CD4-positive, alpha-beta T cell (primary cell): Measurements from ENCODE around the gene WNT1. TPM values are rescaled to one million over a fixed set of nuclear protein-coding genes. Genes with fewer than 3 reads are reported as not detected.

Experiments used
- ATAC-seq: fragments of 200-7000 bp; cut with Tn5 transposase; one replicate; pipeline ENCODE4 v1.10.0; 2022; ENCODE audit warnings: mild to moderate bottlenecking; ENCODE audit not compliant: poor library complexity
- CTCF ChIA-PET: fragments of 350-600 bp; sonication (Branson Sonifier 250); formaldehyde crosslinking; loops from one replicate; lab custom pipeline; 2021; ENCODE audit warnings: antibody characterized with exemption, inconsistent platforms; lab: Charles Lee
- POLR2A ChIA-PET: fragments of 350-600 bp; sonication (Branson Sonifier 250); formaldehyde crosslinking; loops from one replicate; lab custom pipeline; 2021; ENCODE audit warnings: antibody characterized with exemption, inconsistent platforms; lab: Charles Lee
- DNase-seq, 14 experiments: peaks; one replicate each; pipeline ENCODE4 v3.0.0-alpha.2; 2013 to 2020; ENCODE audit warnings: mixed read lengths in 2 of 14
- H3K27ac ChIP-seq, 2 donors: one replicate each; pipeline versions ENCODE4 v1.5.1 to v1.7.0; 2013; ENCODE audit warnings: low read length in 2 of 2, low read depth in 1 of 2, mild to moderate bottlenecking in 1 of 2
- H3K27me3 ChIP-seq, 2 experiments: 1 replicate in 1 of 2; 2 replicates in 1 of 2; pipeline versions ENCODE4 v1.6.1 to v1.7.0; 2013; ENCODE audit warnings: low read length in 2 of 2, control low read depth in 1 of 2, mild to moderate bottlenecking in 1 of 2, moderate library complexity in 1 of 2; ENCODE audit not compliant: insufficient read depth in 2 of 2, control insufficient read depth in 1 of 2
- H3K36me3 ChIP-seq: one replicate; pipeline ENCODE4 v1.6.1; 2013; ENCODE audit warnings: low read length, control low read depth; ENCODE audit not compliant: insufficient read depth
- H3K4me1 ChIP-seq: one replicate; pipeline ENCODE4 v1.6.1; 2013; ENCODE audit warnings: low read length, control low read depth; ENCODE audit not compliant: insufficient read depth
- H3K4me3 ChIP-seq: one replicate; pipeline ENCODE4 v1.5.1; 2013; ENCODE audit warnings: mild to moderate bottlenecking, low read length, moderate library complexity
- H3K9me3 ChIP-seq, 2 experiments: 1 replicate in 1 of 2; 2 replicates in 1 of 2; pipeline versions ENCODE4 v1.6.1 to v1.7.0; 2013; ENCODE audit warnings: low read length in 2 of 2, mild to moderate bottlenecking in 2 of 2, control low read depth in 1 of 2, moderate library complexity in 1 of 2; ENCODE audit not compliant: control insufficient read depth in 1 of 2, insufficient read depth in 1 of 2
- H3K27ac Mint-ChIP-seq: one replicate; pipeline ENCODE4 v1.8.0; 2020; ENCODE audit warnings: mixed read lengths
- H3K27me3 Mint-ChIP-seq: one replicate; pipeline ENCODE4 v1.8.0; 2021; ENCODE audit warnings: mixed read lengths
- H3K36me3 Mint-ChIP-seq: one replicate; pipeline ENCODE4 v1.8.0; 2021; ENCODE audit warnings: low read depth, mixed read lengths
- H3K4me1 Mint-ChIP-seq: one replicate; pipeline ENCODE4 v1.8.0; 2021; ENCODE audit warnings: low read depth, mixed read lengths
- H3K4me3 Mint-ChIP-seq: one replicate; pipeline ENCODE4 v1.8.0; 2020; ENCODE audit warnings: mild to moderate bottlenecking, mixed read lengths
- H3K9me3 Mint-ChIP-seq: one replicate; pipeline ENCODE4 v1.8.0; 2020; ENCODE audit warnings: mixed read lengths
- intact Hi-C, 2 experiments: fragments of 100-400 bp; cut with DNase I in 1 of 2; cut with micrococcal nuclease in 1 of 2; formaldehyde crosslinking; loops; one replicate each; pipeline versions ENCODE4 v1.15.1 to v1.9.0; 2023 to 2025; cut with DNase I, micrococcal nuclease
- total RNA-seq, 174 experiments: library from RNA in 2 of 174; stranded (reverse) in 2 of 174; gene quantifications; one replicate each; pipeline ENCODE4 v1.2.3 and lab custom pipeline; 2021 to 2026
- TF ChIP-seq, protein P1 (sequence below): fragments of 200-600 bp; IDR thresholded peaks from one replicate; pipeline ENCODE4 v1.8.0; 2022; ENCODE audit warnings: antibody characterized with exemption, mild to moderate bottlenecking

WNT1 gene
- total RNA-seq, 2 experiments from 2014 or later: 1.8 to 2.7 TPM

- no peak overlapping the region for H3K4me3 ChIP-seq
- TF ChIP-seq, protein P1, sequence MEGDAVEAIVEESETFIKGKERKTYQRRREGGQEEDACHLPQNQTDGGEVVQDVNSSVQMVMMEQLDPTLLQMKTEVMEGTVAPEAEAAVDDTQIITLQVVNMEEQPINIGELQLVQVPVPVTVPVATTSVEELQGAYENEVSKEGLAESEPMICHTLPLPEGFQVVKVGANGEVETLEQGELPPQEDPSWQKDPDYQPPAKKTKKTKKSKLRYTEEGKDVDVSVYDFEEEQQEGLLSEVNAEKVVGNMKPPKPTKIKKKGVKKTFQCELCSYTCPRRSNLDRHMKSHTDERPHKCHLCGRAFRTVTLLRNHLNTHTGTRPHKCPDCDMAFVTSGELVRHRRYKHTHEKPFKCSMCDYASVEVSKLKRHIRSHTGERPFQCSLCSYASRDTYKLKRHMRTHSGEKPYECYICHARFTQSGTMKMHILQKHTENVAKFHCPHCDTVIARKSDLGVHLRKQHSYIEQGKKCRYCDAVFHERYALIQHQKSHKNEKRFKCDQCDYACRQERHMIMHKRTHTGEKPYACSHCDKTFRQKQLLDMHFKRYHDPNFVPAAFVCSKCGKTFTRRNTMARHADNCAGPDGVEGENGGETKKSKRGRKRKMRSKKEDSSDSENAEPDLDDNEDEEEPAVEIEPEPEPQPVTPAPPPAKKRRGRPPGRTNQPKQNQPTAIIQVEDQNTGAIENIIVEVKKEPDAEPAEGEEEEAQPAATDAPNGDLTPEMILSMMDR: peak; percentile 69
- ATAC-seq (no peak), DNase-seq (peak in 6 of 14 experiments; percentile 32 to 63 (median 54))
- no peaks in the 10 kb centered on the region for H3K36me3 ChIP-seq
- Mint-ChIP-seq H3K36me3 (no peaks in the 10 kb centered on the region), H3K4me1 (peaks cover 40% of the 10 kb centered on the region), H3K9me3 (no peaks in the 10 kb centered on the region), H3K4me3 (no peak overlapping the region), H3K27me3 (peaks cover 81% of the 10 kb centered on the region), H3K27ac (no peak overlapping the region)
- intact Hi-C loops: no loop called here
- peaks cover 0 to 11% of the 10 kb centered on the region in 2 experiments for H3K9me3 ChIP-seq
- ChIA-PET POLR2A (no interaction called here), CTCF (interaction anchor here (0.7 to 6.6 kb wide), 4 partner anchors 14 to 65 kb away, joined by 3 to 62 read pairs (median 4); no protein-coding TSS in a partner anchor)
- H3K27ac ChIP-seq: no peak overlapping the region
- peaks cover 67% of the 10 kb centered on the region for H3K4me1 ChIP-seq
- peaks cover 55 to 66% of the 10 kb centered on the region in 2 experiments for H3K27me3 ChIP-seq
Observed at GRCh38 chr12:48973941-48974673, 4.0 kb upstream of the WNT1 start.

- TF ChIP-seq, protein P1: peak; percentile 79
- peak; percentile 67 to 93 (median 76) for DNase-seq
- H3K4me3 ChIP-seq: no peak overlapping the region
- Mint-ChIP-seq H3K9me3 (no peaks in the 10 kb centered on the region), H3K36me3 (no peaks in the 10 kb centered on the region), H3K4me1 (peaks cover 54% of the 10 kb centered on the region), H3K4me3 (peak overlapping the region; percentile 9), H3K27me3 (peaks cover 70% of the 10 kb centered on the region), H3K27ac (peak overlapping the region; percentile 16)
- peaks cover 64% of the 10 kb centered on the region for H3K4me1 ChIP-seq
- H3K27me3 ChIP-seq: peaks cover 33 to 45% of the 10 kb centered on the region in 2 experiments
- H3K36me3 ChIP-seq: no peaks in the 10 kb centered on the region
- peak; percentile 47 for ATAC-seq
- intact Hi-C loops: loop anchor here (1.0 to 5.0 kb wide), 4 partner anchors 40 to 124 kb away; partner anchors contain the start of gene FKBP11 (in 1 of the 2)
- no peak overlapping the region for H3K27ac ChIP-seq
- POLR2A ChIA-PET: interaction anchor here (0.5 to 5.4 kb wide), 12 partner anchors 7 to 1205 kb away, joined by 3 to 38 read pairs (median 4); partner anchors contain the start of genes ARF3, DDX23, FKBP11 and KMT2D
- CTCF ChIA-PET: interaction anchor here (0.6 to 6.6 kb wide), 30 partner anchors 9 to 727 kb away, joined by 3 to 62 read pairs (median 5); partner anchors contain the start of genes ARF3, DDN, DDX23 and FKBP11
- H3K9me3 ChIP-seq: peaks cover 0 to 11% of the 10 kb centered on the region in 2 experiments
Observed at GRCh38 chr12:48977290-48978281, 536 bp upstream of the WNT1 start.
